Activated CD4-positive, alpha-beta T cell treated with anti-CD3 and anti-CD28 coated beads, Interleukin-2, amount 50 U/mL, for 16 hours (primary cell): ENCODE results near the gene CNIH2.

ENCODE experiments used
- DNase-seq: peaks from one replicate; pipeline ENCODE4 v3.0.0-alpha.2; 2020

Gene CNIH2

GRCh38 chr11:66278363-66279091, 552 bp downstream of the CNIH2 start:
- DNase-seq: no peak

GRCh38 chr11:66279092-66279734, 1.2 kb downstream of the CNIH2 start:
- DNase-seq: no peak

- no peak for DNase-seq
These were observed 2.5 kb downstream of the CNIH2 start for GRCh38 chr11:66280428-66280827.

GRCh38 chr11:66281001-66281400, 3.0 kb downstream of the CNIH2 start:
- DNase-seq: no peak

GRCh38 chr11:66281776-66282467, 3.9 kb downstream of the CNIH2 start:
- DNase-seq: no peak

- DNase-seq: peak; percentile 99
These were observed 4.8 kb downstream of the CNIH2 start for GRCh38 chr11:66282468-66283455.

- DNase-seq: no peak
These were observed 5.6 kb downstream of the CNIH2 start for GRCh38 chr11:66283461-66284105.

GRCh38 chr11:66284526-66285078, 6.6 kb downstream of the CNIH2 start:
- no peak for DNase-seq

GRCh38 chr11:66285250-66285947, 7.4 kb downstream of the CNIH2 start:
- no peak for DNase-seq

- no peak for DNase-seq
These were observed 8.7 kb downstream of the CNIH2 start for GRCh38 chr11:66286699-66287098.

GRCh38 chr11:66287211-66287888, 9.4 kb downstream of the CNIH2 start:
- no peak for DNase-seq

- DNase-seq: no peak
These were observed 10.1 kb downstream of the CNIH2 start for GRCh38 chr11:66287889-66288670.

- peak; percentile 100 for DNase-seq
These were observed 10.9 kb downstream of the CNIH2 start, which contains the start of gene YIF1A for GRCh38 chr11:66288671-66289547. Gene YIF1A, minus strand, starts transcription at chr11:66289143. Its CDS starts 158 bp downstream, at chr11:66288985.

- peak; percentile 81 for DNase-seq
These were observed 11.8 kb downstream of the CNIH2 start for GRCh38 chr11:66289548-66290329.

- no peak for DNase-seq
These were observed 12.3 kb downstream of the CNIH2 start for GRCh38 chr11:66290330-66290621.

- no peak for DNase-seq
These were observed 13.3 kb downstream of the CNIH2 start for GRCh38 chr11:66291303-66291705.

- DNase-seq: no peak
These were observed 13.9 kb downstream of the CNIH2 start, which contains the start of gene TMEM151A for GRCh38 chr11:66291706-66292542. Gene TMEM151A, plus strand, starts transcription at chr11:66291894. Its CDS starts 120 bp downstream, at chr11:66292014.
